OCI-LY7 (cell line): ENCODE data around the gene PLXNA1.

Experiments
- CTCF ChIP-seq: fragments of 200-600 bp; sonication (generic); conservative IDR thresholded peaks from 2 replicates; pipeline ENCODE4 v1.5.1; 2014; ENCODE audit warnings: mild to moderate bottlenecking, antibody characterized with exemption, low read length, moderate library complexity, mixed read lengths
- EZH2phosphoT487 ChIP-seq: fragments of 200-600 bp; sonication (generic); IDR thresholded peaks from 2 replicates; pipeline ENCODE4 v1.6.1; 2018; ENCODE audit warnings: low read depth, borderline replicate concordance, mild to moderate bottlenecking, mixed run types, antibody characterized with exemption, low read length, moderate library complexity, mixed read lengths

- TF ChIP-seq CTCF (no peak), EZH2phosphoT487 (no peak)
These were observed 14.2 kb upstream of the PLXNA1 start for GRCh38 chr3:126968391-126969390.
